ENCODE results near the gene IDH3B. TPM values are rescaled to one million over a fixed set of nuclear protein-coding genes. Genes with fewer than 3 reads are reported as not detected.

Gene IDH3B
- total and polyA plus RNA-seq, 2 of the 13 experiments (the other 11 are each of a cell fraction or from before 2014, with no cell fraction given) = 215 to 254 TPM

DNA sequence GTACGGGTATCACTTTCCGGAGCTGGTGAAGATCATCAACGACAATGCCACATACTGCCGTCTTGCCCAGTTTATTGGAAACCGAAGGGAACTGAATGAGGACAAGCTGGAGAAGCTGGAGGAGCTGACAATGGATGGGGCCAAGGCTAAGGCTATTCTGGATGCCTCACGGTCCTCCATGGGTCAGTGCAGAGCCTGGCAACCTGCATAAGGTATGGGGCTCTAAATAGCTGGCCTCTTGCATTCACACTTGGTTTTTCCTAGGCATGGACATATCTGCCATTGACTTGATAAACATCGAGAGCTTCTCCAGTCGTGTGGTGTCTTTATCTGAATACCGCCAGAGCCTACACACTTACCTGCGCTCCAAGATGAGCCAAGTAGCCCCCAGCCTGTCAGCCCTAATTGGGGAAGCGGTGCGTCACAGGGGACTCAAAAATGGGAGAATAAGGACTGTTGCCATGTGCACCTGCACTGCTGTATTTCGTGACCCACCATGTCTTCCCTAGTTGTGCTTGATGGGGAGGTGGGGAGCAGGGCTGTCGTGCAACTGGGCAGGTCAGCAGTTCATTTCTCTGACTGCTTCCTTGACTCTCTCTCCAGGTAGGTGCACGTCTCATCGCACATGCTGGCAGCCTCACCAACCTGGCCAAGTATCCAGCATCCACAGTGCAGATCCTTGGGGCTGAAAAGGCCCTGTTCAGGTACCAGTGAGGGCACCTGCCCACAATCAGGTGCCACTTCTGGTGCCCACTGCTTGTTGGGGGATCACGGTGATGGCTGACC lies 8.5 kb downstream of the IDH3B start (continued):
- TF ChIP-seq ZSCAN22 (CRISPR knock-in tag; IDR thresholded peaks at IDR 0.05) (0 out of 2 replicates have a peak, but pooled peaks have one; percentile 1), ZFY (CRISPR knock-in tag; IDR thresholded peaks at IDR 0.05) (peak; percentile 11; the same call in 1 of the 2 replicates), HNRNPH1 (optimal IDR thresholded peaks at IDR 0.05; ENCODE audit: low read depth, low read length) (no peak), HNRNPL (IDR thresholded peaks at IDR 0.05; ENCODE audit: low read depth, low read length) (peak; percentile 42; the same call in 1 of the 2 replicates), ZNF576 (CRISPR knock-in tag; IDR thresholded peaks at IDR 0.05) (no peak), CERS6 (CRISPR knock-in tag; IDR thresholded peaks at IDR 0.05) (no peak), MED13 (CRISPR knock-in tag; IDR thresholded peaks at IDR 0.05) (0 out of 2 replicates have a peak, but pooled peaks have one; percentile 27), ZBTB7B (CRISPR knock-in tag; IDR thresholded peaks at IDR 0.05) (no peak), ZNF552 (CRISPR knock-in tag; IDR thresholded peaks at IDR 0.05; ENCODE audit: borderline replicate concordance) (0 out of 2 replicates have a peak, but pooled peaks have one; percentile 16), BORCS8-MEF2B (CRISPR knock-in tag; IDR thresholded peaks at IDR 0.05) (peak; percentile 10; the same call in 1 of the 2 replicates), ZNF737 (CRISPR knock-in tag; IDR thresholded peaks at IDR 0.05; ENCODE audit: borderline replicate concordance) (peak; percentile 15; the same call in 1 of the 2 replicates), YY1 (IDR thresholded peaks at IDR 0.05; ENCODE audit: insufficient read depth, insufficient replicate concordance, low read depth, low read length) (no peak), CCDC6 (CRISPR knock-in tag; IDR thresholded peaks at IDR 0.05) (no peak), ZNF446 (CRISPR knock-in tag; IDR thresholded peaks at IDR 0.05) (0 out of 2 replicates have a peak, but pooled peaks have one; percentile 55), AGO2 (optimal IDR thresholded peaks at IDR 0.05; ENCODE audit: low read depth, low read length) (peak; percentile 92), TOPORS (CRISPR knock-in tag; IDR thresholded peaks at IDR 0.05) (0 out of 2 replicates have a peak, but pooled peaks have one; percentile 42), RBFOX2 (IDR thresholded peaks at IDR 0.05; ENCODE audit: low read depth, low read length) (peak; percentile 71), MTA1 (CRISPR knock-in tag; IDR thresholded peaks at IDR 0.05; ENCODE audit: borderline replicate concordance) (0 out of 2 replicates have a peak, but pooled peaks have one; percentile 19), U2AF1 (optimal IDR thresholded peaks at IDR 0.05; ENCODE audit: low read depth, low read length) (peak; percentile 46), ZNF891 (CRISPR knock-in tag; IDR thresholded peaks at IDR 0.05) (no peak)
- TF ChIP-seq, protein P1, sequence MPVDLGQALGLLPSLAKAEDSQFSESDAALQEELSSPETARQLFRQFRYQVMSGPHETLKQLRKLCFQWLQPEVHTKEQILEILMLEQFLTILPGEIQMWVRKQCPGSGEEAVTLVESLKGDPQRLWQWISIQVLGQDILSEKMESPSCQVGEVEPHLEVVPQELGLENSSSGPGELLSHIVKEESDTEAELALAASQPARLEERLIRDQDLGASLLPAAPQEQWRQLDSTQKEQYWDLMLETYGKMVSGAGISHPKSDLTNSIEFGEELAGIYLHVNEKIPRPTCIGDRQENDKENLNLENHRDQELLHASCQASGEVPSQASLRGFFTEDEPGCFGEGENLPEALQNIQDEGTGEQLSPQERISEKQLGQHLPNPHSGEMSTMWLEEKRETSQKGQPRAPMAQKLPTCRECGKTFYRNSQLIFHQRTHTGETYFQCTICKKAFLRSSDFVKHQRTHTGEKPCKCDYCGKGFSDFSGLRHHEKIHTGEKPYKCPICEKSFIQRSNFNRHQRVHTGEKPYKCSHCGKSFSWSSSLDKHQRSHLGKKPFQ (CRISPR knock-in tag; IDR thresholded peaks at IDR 0.05; ENCODE audit: insufficient replicate concordance) = no peak
- TF ChIP-seq, protein P2, sequence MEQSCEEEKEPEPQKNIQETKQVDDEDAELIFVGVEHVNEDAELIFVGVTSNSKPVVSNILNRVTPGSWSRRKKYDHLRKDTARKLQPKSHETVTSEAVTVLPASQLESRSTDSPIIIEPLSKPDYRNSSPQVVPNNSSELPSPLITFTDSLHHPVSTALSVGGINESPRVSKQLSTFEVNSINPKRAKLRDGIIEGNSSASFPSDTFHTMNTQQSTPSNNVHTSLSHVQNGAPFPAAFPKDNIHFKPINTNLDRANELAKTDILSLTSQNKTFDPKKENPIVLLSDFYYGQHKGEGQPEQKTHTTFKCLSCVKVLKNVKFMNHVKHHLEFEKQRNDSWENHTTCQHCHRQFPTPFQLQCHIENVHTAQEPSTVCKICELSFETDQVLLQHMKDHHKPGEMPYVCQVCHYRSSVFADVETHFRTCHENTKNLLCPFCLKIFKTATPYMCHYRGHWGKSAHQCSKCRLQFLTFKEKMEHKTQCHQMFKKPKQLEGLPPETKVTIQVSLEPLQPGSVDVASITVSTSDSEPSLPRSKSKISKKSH (CRISPR knock-in tag; IDR thresholded peaks at IDR 0.05; ENCODE audit: borderline replicate concordance) = 0 out of 2 replicates have a peak, but pooled peaks have one; percentile 27

Data from HepG2 (cell line).